DMS 273 treated with DMSO at 0.1 percent for 48 hours (cell line): ENCODE measurements around the gene SCN3A.

Experiments
- DNase-seq: peaks from one replicate; lab custom pipeline; 2025; lab: John Stamatoyannopoulos, UW

Gene SCN3A

GRCh38 chr2:165191096-165191728 is 12.6 kb downstream of the SCN3A start:
- DNase-seq: no peak

DNA sequence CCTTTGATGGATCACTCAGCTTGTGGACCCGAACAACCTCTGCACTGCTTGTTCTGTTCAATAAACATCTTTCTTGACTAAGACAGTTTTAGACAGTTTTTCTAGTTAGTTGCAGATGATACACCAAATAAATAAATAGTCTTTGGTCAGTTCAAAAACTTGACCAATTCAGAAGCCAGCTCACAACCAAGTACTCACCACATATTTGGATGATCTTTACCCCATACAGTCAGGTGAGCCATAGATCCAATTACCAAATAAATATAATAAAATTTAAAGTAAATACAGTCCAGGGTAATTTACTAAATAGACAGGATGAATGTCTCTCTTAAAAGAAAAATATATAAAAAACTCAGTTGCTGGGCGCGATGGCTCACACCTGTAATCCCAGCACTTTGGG is 18.2 kb downstream of the SCN3A start:
- DNase-seq: no peak

- DNase-seq: no peak
These were observed 21.8 kb downstream of the SCN3A start for GRCh38 chr2:165182029-165182428.

- no peak for DNase-seq
These were observed 27.1 kb downstream of the SCN3A start for GRCh38 chr2:165176780-165177179.

DNA sequence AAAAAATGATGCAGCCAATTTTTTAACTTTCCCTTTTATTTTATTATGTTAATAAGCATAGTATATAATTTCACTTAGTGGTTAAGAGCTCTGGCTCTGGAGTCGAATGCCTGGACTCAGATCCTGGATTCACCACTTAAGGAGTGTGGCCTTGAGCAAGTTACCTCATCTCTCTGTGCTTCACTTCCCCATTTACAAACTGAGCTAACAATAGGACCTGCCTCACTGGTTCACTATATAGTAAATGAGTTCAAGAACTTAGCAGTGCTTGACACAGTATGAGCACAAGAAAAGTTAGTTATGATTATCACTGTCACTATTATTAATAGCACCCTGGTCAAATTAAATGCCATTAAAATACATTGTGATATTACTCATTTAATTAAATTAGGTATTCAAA is 30.6 kb downstream of the SCN3A start:
- no peak for DNase-seq

GRCh38 chr2:165164201-165164600 is 39.6 kb downstream of the SCN3A start:
- no peak for DNase-seq

- DNase-seq: no peak
These were observed 40.1 kb downstream of the SCN3A start for GRCh38 chr2:165163761-165164160.

GRCh38 chr2:165162466-165162865 is 41.4 kb downstream of the SCN3A start:
- no peak for DNase-seq

GRCh38 chr2:165161510-165161909 is 42.3 kb downstream of the SCN3A start:
- no peak for DNase-seq

- DNase-seq: no peak
These were observed 46.7 kb downstream of the SCN3A start for GRCh38 chr2:165157160-165157559.

DNA sequence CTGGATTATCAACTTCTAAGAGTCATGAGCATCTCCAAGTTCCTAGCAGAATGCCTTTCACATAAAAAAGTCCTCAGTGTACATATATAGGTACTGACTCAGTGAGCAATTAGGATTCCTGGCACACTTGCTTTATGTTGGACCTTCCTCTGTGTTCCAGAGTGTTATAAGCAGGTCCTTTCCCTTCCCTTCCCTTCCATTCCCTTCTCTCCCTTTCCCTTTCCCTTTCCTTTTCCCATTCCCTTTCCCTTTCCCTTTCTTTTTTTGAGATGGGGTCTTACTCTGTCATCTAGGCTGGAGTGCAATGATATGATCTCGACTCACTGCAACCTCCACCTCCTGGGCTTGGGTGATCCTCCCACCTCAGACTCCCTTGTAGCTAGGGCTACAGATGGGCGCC is 48.7 kb downstream of the SCN3A start:
- no peak for DNase-seq

- no peak for DNase-seq
These were observed 54.4 kb downstream of the SCN3A start for GRCh38 chr2:165149439-165149838.

DNA sequence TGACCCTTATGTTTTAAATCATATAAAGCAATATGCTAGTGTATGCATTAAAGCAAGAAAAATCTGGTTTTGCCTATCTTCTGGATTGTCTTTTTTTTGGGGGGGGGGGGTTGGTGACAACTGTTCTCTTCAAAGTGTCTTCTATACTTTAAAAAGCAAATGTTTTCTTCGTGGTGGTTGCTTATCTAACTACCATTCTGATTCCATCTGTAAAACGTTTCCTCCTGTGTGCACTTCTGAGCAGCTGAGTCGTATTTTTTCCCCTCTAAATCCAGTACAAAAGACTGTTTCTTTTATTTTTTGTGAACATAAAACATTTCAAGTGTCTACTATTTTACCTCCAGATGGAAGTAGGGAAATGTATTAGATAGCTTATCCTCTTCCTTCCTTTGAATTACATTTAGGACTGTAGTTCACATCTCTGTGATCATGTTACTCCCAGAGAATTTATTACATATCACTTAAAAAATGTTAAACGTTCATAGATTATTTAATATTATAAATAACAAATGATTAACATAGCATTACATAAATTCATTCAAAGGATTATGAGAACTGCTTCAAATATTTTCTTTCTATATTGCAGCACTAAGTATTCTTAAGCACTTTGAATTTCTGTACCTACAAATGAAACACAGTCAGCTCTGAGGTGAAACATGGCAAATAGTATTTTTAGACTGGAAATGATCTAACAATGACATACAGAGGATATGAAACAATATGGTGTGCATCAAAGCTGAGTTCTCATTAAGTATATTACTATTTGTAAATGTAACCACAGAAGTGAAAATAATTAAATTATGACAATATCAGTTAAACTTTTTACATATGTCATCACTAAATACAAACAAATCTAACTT is 56.4 kb downstream of the SCN3A start:
- no peak for DNase-seq

DNA sequence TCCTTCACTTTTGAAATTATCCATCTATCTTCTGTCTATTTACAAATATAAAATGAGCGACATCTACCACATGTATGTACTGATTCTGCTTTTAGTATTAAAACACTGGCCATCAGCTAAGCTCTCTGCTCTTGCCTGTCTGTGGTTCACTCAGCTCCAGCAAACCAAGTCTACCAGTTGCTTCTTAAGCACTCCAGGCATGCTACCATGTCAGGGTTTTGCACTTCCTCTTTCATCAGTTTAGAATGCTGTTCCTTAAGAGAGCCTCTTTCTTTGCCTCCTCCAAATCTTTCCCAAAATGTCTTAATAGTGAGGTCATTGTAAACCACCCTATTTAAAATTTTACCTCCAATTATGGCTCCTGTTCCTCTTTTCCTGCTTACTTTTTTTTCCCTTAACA is 59.5 kb downstream of the SCN3A start:
- no peak for DNase-seq

- DNase-seq: no peak
These were observed 62.1 kb downstream of the SCN3A start for GRCh38 chr2:165141601-165142354.

DNA sequence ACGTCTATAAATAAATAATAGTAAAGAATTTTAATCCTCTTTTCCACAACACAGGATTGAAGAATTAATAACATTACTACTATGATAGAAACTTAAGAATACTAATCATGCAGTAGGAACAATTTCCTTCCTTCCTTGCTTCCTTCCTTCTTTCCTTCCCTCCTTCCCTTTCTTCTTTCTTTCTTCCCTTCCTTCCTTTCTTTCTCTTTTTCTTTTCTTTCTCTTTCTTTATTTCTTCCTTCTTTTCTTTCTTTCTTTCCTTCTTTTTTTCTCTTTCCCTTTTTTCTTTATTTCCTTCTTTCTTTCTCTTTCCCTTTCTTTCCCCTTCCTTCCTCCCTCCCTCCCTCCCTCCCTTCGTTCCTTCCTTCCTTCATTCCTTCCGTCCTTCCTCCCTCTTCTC is 77.6 kb downstream of the SCN3A start:
- no peak for DNase-seq

DNA sequence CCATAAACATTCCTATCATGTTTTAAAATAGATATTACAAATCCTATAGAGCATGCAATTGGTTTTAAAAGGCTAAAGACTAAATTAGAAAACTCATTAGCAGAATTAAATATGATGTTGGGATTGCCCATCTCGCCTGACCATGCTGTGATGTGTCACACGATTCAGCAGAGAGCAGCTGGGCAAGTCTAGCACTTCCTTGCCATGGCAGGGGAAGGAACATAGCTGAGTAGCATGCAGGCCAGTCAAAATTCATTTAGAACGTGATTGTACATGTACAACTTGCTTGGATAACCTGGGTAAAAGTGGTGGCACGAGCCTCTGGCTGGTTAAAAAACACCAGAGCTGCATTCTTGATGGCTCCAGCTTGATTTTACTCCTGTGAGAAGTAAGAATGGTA is 81.3 kb downstream of the SCN3A start:
- no peak for DNase-seq

GRCh38 chr2:165120740-165121467 is 82.9 kb downstream of the SCN3A start:
- no peak for DNase-seq

GRCh38 chr2:165115258-165115657 is 88.6 kb downstream of the SCN3A start:
- DNase-seq: no peak

- no peak for DNase-seq
These were observed 89.4 kb downstream of the SCN3A start for GRCh38 chr2:165114346-165114939.

GRCh38 chr2:165113414-165113813 is 90.4 kb downstream of the SCN3A start:
- peak; percentile 9 for DNase-seq

DNA sequence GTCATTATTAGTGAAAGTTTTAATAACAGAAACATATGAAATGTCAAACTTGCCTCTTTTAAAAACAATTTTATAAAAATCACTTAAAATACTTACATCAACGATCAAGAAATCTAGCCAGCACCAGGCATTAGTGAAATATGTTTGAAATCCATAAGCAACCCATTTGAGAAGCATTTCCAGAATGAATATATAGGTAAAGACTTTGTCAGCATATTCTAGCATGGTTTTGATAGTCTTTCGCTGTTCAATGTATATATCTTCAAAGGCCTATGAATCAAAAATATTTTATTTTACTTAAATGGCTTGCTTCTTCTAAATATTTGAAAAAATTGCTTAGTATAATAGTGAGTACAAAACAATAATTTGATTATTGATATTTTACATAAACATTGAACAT is 91.1 kb downstream of the SCN3A start:
- no peak for DNase-seq
